ENCODE data around the gene ETF1.
A peak's percentile ranks its signal among the peaks of the same experiment; 100 is the strongest.

The ETF1 gene

GRCh38 chr5:138563340-138564118 is 20.5 kb upstream of the ETF1 start:
- DNase-seq (ENCODE audit: low read depth in 2 of 2): no peak

- DNase-seq (ENCODE audit: low read depth in 2 of 2): no peak
Measured at GRCh38 chr5:138560971-138561370, 17.9 kb upstream of the ETF1 start.

- DNase-seq (ENCODE audit: low read depth in 2 of 2): no peak
Measured at GRCh38 chr5:138559937-138560336, 16.9 kb upstream of the ETF1 start.

DNA sequence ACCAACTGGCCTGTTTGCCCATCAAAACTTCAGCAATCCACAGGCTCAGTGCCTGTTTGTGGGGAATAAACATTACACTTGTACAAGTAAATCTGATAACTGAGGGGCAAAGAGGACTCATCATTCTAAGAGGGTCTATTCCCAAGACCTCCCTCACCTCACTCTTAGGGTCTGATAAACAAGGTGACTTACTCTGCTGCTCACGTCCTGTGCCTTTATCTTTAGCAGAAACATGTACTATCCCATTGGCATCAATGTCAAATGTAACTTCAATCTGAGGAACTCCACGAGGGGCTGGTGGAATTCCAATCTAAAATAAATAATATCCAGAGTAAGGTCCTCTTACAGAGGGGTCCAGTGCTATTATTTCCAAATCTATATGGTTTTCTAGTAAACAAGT is 14.6 kb upstream of the ETF1 start:
- no peak for DNase-seq (ENCODE audit: low read depth in 2 of 2)

DNA sequence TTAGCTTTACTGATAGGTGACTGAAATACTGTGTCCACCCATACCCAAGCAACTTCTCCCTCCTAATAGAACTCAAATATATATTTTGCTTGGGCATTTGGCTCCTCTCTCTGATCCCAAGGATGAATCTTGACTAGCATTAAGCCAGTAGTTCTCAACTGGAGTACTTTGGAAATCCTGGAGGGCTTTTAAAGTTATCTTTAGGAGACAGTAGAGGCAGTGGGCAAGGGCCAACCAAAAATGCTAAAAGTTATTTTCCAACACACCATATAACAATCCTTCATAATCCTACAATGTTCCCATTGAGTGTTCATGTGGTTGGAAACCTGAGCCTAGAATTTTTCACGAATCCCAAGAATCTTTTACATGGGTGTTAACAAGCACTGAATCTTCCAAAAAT is 11.1 kb upstream of the ETF1 start:
- DNase-seq (ENCODE audit: low read depth in 2 of 2): no peak

DNA sequence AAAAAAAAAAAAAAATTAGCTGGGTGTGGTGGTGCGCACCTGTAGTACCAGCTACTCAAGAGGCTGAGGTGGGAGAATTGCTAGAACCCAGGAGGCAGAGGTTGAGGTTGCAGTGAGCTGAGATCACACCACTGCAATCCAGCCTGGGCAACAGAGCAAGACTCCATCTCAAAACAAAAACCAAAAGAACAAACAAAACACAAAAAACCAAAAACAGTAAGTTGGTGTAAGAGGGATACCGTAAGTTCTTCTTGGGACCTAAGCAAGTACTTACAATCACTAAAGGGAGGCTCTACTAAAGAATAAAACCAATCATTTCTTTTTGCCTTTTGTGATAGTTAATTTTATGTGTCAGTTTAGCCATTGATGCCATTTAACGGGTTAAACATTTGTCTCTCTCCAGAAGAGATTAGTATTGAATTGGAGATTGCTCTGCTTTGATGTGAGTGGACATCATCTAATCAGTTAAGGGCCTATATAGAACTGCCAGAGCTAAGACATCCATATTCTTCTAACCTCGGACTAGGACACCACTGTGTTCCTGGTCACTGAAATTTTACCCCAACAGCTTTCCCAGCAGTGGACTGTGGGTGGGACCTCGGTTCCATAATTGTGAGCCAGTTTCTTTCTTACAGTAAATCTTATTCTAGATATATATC is 10.5 kb upstream of the ETF1 start:
- DNase-seq (ENCODE audit: low read depth in 2 of 2): no peak

DNA sequence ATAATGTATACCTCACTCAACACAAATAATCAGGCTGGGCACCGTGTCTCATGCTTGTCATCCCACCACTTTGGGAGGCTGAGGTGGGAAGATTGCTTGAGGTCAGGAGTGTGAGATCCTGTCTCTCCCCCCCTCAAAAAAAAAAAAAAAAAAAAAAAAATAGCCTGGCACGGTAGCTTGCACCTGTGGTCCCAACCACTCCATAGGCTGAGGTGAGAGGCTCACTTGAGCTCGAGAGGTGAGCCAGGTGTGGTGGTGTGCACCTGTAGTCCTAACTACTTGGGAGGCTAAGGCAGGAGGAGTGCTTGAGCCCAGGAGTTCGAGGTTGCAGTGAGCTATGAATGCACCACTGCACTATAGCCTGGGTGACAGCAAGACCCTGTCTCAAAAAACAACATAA is 9.6 kb upstream of the ETF1 start:
- no peak for DNase-seq (ENCODE audit: low read depth in 2 of 2)

- DNase-seq (ENCODE audit: low read depth in 2 of 2): no peak
Measured at GRCh38 chr5:138549414-138549813, 6.4 kb upstream of the ETF1 start.

DNA sequence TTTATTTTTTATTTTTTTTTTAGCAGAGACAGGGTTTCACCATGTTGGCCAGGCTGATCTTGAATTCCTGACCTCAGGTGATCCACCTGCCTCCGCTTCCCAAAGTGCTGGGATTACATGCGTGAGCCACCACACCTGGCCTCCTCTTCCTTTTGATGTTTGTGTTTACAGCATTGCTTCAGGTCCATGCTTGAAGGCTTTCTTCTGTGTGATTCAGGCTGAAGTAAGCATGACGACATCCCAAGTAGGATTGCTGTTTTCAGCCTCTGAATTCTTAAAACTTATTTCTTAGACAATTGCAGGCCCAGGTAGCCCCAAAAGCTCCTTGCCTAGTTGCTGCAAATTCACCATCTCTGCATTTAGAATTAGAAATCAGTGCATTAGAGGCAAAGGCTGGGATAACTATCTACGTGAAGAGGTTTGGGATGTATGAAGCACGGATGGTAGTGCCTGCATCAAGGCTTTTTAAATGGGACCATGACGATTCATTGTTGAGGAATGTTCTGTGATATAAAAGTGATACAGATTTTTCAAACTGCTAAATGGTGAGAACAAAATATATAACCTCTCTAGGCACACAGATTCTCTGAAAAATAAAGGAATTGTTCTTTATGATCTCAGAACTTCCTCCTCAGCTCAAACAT is 3.0 kb upstream of the ETF1 start:
- DNase-seq (ENCODE audit: low read depth in 2 of 2): no peak

DNA sequence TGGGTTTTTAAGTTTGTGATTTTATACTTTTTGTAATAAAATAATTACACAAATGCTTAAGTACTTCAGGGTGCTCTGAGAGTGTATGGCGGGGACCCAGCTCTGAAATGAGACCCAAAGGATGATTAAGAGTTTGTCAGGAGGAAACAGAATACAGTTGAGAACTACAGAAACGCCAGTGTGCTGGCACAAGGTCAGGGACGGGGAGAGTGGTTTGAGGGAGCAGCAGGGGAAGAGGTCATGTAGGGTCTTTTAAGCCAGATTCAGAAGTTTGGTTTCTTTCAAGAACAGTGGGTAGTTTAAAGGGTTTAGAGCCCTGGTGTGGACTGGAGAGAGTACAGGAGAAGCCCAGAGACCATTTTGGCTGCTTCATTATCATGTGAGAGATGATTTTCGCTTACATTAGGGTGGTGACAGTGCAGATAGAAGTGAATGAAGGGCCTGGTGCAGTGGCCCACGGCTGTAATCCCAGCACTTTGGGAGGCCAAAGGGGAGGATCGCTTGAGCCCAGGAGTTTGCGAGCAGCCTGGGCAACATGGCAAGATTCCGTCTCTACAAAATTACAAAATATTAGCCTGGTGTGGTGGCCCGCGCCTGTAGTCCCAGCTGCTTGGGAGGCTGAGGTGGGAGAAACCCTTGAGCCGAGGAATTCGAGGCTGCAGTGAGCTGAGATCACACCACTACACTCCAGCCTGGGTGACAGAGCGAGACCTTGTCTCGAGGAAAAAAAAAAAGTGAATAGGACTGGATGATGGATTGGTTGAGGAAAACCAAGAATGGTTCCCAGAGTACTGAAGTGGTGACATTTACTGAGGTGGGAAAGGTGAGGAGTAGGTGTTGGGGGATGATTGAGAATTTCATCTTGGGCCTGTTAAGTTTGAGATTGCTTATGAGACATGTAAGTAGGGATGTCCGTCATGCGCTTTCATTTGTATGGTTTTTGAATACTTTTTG is 1.4 kb upstream of the ETF1 start:
- DNase-seq (ENCODE audit: low read depth in 2 of 2): no peak

- no peak for DNase-seq (ENCODE audit: low read depth in 2 of 2)
Measured at GRCh38 chr5:138543730-138544104, 681 bp upstream of the ETF1 start.

- peak in 1 of 2 donors; percentile 34 for DNase-seq (ENCODE audit: low read depth in 2 of 2)
Measured at GRCh38 chr5:138542180-138542955, 668 bp downstream of the ETF1 start.

- no peak for DNase-seq (ENCODE audit: low read depth in 2 of 2)
Measured at GRCh38 chr5:138541511-138542179, 1.4 kb downstream of the ETF1 start.

GRCh38 chr5:138539791-138540190 is 3.2 kb downstream of the ETF1 start:
- no peak for DNase-seq (ENCODE audit: low read depth in 2 of 2)

GRCh38 chr5:138538943-138539627 is 4.0 kb downstream of the ETF1 start:
- no peak for DNase-seq (ENCODE audit: low read depth in 2 of 2)

DNA sequence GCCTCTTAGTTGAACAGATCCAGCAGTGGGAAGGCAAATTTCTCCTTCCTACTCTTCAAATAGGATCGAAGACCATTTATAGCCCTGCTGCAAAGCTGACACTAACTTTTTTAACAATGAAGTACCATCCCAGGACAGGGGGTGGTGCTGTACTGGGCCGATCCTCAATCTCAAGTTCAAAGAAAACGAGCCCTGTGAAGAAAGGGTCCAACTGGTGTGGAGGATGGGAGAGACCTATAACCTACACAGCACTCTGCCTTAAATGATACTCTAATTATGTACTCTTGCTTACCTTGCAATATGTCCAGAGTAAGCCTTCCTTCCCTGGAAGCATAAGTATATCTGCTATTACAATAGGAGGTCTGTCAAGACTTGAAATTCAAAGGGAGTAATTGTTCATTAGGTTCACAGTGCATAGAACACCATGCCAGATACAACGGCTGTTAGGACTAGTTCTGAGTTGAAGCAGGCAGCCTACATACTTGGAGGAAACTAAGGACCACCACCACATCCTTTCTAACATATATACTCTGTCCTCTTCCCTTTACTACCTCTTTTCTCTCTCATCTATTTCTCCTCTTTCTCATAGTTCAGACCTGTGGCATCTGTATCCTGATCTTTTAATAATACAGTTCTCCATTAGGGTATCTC is 6.2 kb downstream of the ETF1 start:
- no peak for DNase-seq (ENCODE audit: low read depth in 2 of 2)

GRCh38 chr5:138536215-138536614 is 6.8 kb downstream of the ETF1 start:
- DNase-seq (ENCODE audit: low read depth in 2 of 2): no peak

GRCh38 chr5:138533973-138534941 is 8.8 kb downstream of the ETF1 start:
- DNase-seq (ENCODE audit: low read depth in 2 of 2): no peak
